ENCODE data around the gene KIAA1217.

DNA sequence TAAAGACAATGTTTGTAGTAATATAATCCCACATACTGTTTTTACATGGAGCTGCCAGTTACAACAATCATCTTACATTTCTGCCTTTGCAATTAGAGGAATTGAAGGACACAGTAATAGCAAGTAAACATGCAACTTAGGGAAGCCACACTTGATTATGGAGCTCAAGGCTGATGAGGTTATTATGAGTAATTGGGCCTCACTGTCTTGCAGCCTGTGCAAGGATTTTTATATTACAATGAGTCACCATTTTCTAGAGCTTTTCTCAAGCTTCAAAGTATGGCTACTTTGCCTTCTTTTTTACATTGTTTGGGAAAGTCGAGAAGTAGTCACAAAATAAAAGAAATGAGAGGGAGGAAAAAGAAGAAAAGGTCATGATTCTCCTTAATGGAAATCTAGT, 226.4 kb downstream of the KIAA1217 start:
- TF ChIP-seq, protein P1, sequence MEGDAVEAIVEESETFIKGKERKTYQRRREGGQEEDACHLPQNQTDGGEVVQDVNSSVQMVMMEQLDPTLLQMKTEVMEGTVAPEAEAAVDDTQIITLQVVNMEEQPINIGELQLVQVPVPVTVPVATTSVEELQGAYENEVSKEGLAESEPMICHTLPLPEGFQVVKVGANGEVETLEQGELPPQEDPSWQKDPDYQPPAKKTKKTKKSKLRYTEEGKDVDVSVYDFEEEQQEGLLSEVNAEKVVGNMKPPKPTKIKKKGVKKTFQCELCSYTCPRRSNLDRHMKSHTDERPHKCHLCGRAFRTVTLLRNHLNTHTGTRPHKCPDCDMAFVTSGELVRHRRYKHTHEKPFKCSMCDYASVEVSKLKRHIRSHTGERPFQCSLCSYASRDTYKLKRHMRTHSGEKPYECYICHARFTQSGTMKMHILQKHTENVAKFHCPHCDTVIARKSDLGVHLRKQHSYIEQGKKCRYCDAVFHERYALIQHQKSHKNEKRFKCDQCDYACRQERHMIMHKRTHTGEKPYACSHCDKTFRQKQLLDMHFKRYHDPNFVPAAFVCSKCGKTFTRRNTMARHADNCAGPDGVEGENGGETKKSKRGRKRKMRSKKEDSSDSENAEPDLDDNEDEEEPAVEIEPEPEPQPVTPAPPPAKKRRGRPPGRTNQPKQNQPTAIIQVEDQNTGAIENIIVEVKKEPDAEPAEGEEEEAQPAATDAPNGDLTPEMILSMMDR (conservative IDR thresholded peaks at IDR 0.05 in 1 of 2, IDR thresholded peaks at IDR 0.05 in 1 of 2; ENCODE audit: extremely low read depth in 1 of 2, insufficient read depth in 1 of 2, low read depth in 1 of 2, low read length in 2 of 2) = no peak
- TF ChIP-seq EZH2 (IDR thresholded peaks at IDR 0.05; ENCODE audit: borderline replicate concordance, low read length) = no peak
